Suprapubic skin (tissue), 4 donors: ENCODE data around the gene KIZ.

Source experiments
- EP300 ChIP-seq: sonication (generic); formaldehyde crosslinking; IDR thresholded peaks from one replicate; pipeline ENCODE4 v1.6.1; 2017; ENCODE audit warnings: antibody characterized with exemption
- POLR2A ChIP-seq, 2 donors: fragments of 450-650 bp; IDR thresholded peaks; one replicate each; pipeline ENCODE4 v1.6.1; 2017; ENCODE audit warnings: antibody characterized with exemption in 2 of 2, mild to moderate bottlenecking in 2 of 2, moderate library complexity in 2 of 2
- POLR2AphosphoS5 ChIP-seq, 3 donors: sonication (generic); formaldehyde crosslinking; IDR thresholded peaks; one replicate each; pipeline ENCODE4 v1.6.1; 2017; ENCODE audit warnings: antibody characterized with exemption in 3 of 3
- TF ChIP-seq, protein P1 (sequence below), 2 donors: fragments of 200-600 bp in 1 of 2; fragments of 450-650 bp in 1 of 2; sonication (generic) in 1 of 2; IDR thresholded peaks; one replicate each; pipeline ENCODE4 v1.5.1; 2016 to 2019; ENCODE audit warnings: antibody characterized with exemption in 2 of 2, mild to moderate bottlenecking in 1 of 2, moderate library complexity in 1 of 2

DNA sequence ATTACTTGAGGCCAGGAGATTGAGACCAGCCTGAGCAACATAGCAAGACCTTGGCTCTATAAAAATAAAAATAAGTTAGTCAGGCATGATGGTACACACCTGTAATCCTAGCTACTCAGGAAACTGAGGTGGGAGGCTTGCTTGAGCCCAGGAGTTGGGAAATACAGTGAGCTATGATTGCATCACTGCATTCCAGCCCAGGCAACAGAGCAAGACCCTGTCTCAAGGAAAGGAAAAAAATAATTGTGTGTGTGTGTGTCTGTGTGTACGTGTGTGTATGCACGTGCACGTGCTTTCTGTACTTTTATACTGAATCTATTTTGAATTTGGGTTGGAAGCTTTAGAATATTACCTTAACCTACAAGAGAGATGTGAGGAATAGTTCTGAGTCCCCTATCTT is 58.9 kb downstream of the KIZ start:
- TF ChIP-seq, protein P1, sequence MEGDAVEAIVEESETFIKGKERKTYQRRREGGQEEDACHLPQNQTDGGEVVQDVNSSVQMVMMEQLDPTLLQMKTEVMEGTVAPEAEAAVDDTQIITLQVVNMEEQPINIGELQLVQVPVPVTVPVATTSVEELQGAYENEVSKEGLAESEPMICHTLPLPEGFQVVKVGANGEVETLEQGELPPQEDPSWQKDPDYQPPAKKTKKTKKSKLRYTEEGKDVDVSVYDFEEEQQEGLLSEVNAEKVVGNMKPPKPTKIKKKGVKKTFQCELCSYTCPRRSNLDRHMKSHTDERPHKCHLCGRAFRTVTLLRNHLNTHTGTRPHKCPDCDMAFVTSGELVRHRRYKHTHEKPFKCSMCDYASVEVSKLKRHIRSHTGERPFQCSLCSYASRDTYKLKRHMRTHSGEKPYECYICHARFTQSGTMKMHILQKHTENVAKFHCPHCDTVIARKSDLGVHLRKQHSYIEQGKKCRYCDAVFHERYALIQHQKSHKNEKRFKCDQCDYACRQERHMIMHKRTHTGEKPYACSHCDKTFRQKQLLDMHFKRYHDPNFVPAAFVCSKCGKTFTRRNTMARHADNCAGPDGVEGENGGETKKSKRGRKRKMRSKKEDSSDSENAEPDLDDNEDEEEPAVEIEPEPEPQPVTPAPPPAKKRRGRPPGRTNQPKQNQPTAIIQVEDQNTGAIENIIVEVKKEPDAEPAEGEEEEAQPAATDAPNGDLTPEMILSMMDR (IDR thresholded peaks at IDR 0.05), result no peak
- TF ChIP-seq POLR2A (IDR thresholded peaks at IDR 0.05), result no peak
- no peak for TF ChIP-seq EP300
- TF ChIP-seq POLR2AphosphoS5 (IDR thresholded peaks at IDR 0.05), result no peak
